ENCODE data around the gene PTPRG. TPM values are rescaled to one million over a fixed set of nuclear protein-coding genes. Genes with fewer than 3 reads are reported as not detected.

Gene PTPRG
- polyA plus RNA-seq, 3 donors: 5.6 to 45.7 (median 13.3) TPM

- H3K27ac ChIP-seq (ENCODE audit: low read depth, low read length): no peak overlapping the region
- 71 to 85% (median 75%) methylated on average over 4 of the region's 4 CpGs for WGBS, 3 donors
Observed at GRCh38 chr3:61989681-61990080, 428.3 kb downstream of the PTPRG start.

- no peak overlapping the region for H3K27ac ChIP-seq (ENCODE audit: low read depth, low read length)
- 93 to 97% (median 94%) methylated on average over 4 of the region's 4 CpGs for WGBS, 3 donors
Observed at GRCh38 chr3:61990327-61991027, 429.1 kb downstream of the PTPRG start.

GRCh38 chr3:61991706-61992105 lies 430.3 kb downstream of the PTPRG start:
- WGBS, 3 donors: 79 to 92% (median 88%) methylated on average over 8 of the region's 8 CpGs
- no peak overlapping the region for H3K27ac ChIP-seq (ENCODE audit: low read depth, low read length)

GRCh38 chr3:61996366-61996765 lies 435.0 kb downstream of the PTPRG start:
- no peak overlapping the region for H3K27ac ChIP-seq (ENCODE audit: low read depth, low read length)
- 53 to 68% (median 58%) methylated on average over 1 of the region's 1 CpG for WGBS, 3 donors

- H3K27ac ChIP-seq (ENCODE audit: low read depth, low read length): no peak overlapping the region
- WGBS, 3 donors: 78 to 84% (median 79%) methylated on average over 4 of the region's 4 CpGs
Observed at GRCh38 chr3:61997101-61997500, 435.7 kb downstream of the PTPRG start.

- H3K27ac ChIP-seq (ENCODE audit: low read depth, low read length): no peak overlapping the region
- 88 to 100% (median 100%) methylated on average over 1 of the region's 1 CpG for WGBS, 3 donors
Observed at GRCh38 chr3:62003835-62004234, 442.5 kb downstream of the PTPRG start.

- H3K27ac ChIP-seq (ENCODE audit: low read depth, low read length): no peak overlapping the region
- 60 to 79% (median 66%) methylated on average over 3 of the region's 3 CpGs for WGBS, 3 donors
Observed at GRCh38 chr3:62007036-62007435, 445.7 kb downstream of the PTPRG start.

GRCh38 chr3:62010989-62011388 lies 449.6 kb downstream of the PTPRG start:
- 87 to 93% (median 87%) methylated on average over 9 of the region's 9 CpGs for WGBS, 3 donors
- no peak overlapping the region for H3K27ac ChIP-seq (ENCODE audit: low read depth, low read length)

GRCh38 chr3:62011666-62012065 lies 450.3 kb downstream of the PTPRG start:
- H3K27ac ChIP-seq (ENCODE audit: low read depth, low read length): no peak overlapping the region
- 89 to 94% (median 93%) methylated on average over 5 of the region's 5 CpGs for WGBS, 3 donors

- WGBS, 3 donors: 91 to 92% (median 92%) methylated on average over 7 of the region's 7 CpGs
Observed at GRCh38 chr3:62013951-62014350, 452.6 kb downstream of the PTPRG start.

GRCh38 chr3:62015111-62015510 lies 453.7 kb downstream of the PTPRG start:
- 83 to 87% (median 84%) methylated on average over 3 of the region's 3 CpGs for WGBS, 3 donors

More at GRCh38 chr3:62013951-62014350, 452.6 kb downstream of the PTPRG start:
- H3K27ac ChIP-seq (ENCODE audit: low read depth, low read length): no peak overlapping the region

GRCh38 chr3:62019906-62020305 lies 458.5 kb downstream of the PTPRG start:
- 35 to 86% (median 43%) methylated on average over 1 of the region's 1 CpG for WGBS, 3 donors
- no peak overlapping the region for H3K27ac ChIP-seq (ENCODE audit: low read depth, low read length)

More at GRCh38 chr3:62015111-62015510, 453.7 kb downstream of the PTPRG start:
- no peak overlapping the region for H3K27ac ChIP-seq (ENCODE audit: low read depth, low read length)

GRCh38 chr3:62020706-62021105 lies 459.3 kb downstream of the PTPRG start:
- no peak overlapping the region for H3K27ac ChIP-seq (ENCODE audit: low read depth, low read length)
- 77 to 97% (median 81%) methylated on average over 2 of the region's 2 CpGs for WGBS, 3 donors

GRCh38 chr3:62022312-62022711 lies 460.9 kb downstream of the PTPRG start:
- H3K27ac ChIP-seq (ENCODE audit: low read depth, low read length): no peak overlapping the region
- WGBS, 3 donors: 80 to 92% (median 92%) methylated on average over 4 of the region's 4 CpGs

- H3K27ac ChIP-seq (ENCODE audit: low read depth, low read length): no peak overlapping the region
- WGBS, 3 donors: 67 to 83% (median 68%) methylated on average over 3 of the region's 3 CpGs
Observed at GRCh38 chr3:62024882-62025281, 463.5 kb downstream of the PTPRG start.

- WGBS, 3 donors: 95 to 97% (median 96%) methylated on average over 1 of the region's 1 CpG
Observed at GRCh38 chr3:62025913-62026312, 464.5 kb downstream of the PTPRG start.

GRCh38 chr3:62027241-62027640 lies 465.9 kb downstream of the PTPRG start:
- H3K27ac ChIP-seq (ENCODE audit: low read depth, low read length): no peak overlapping the region

More at GRCh38 chr3:62025913-62026312, 464.5 kb downstream of the PTPRG start:
- H3K27ac ChIP-seq (ENCODE audit: low read depth, low read length): no peak overlapping the region

GRCh38 chr3:62027796-62028195 lies 466.4 kb downstream of the PTPRG start:
- 86 to 91% (median 88%) methylated on average over 5 of the region's 5 CpGs for WGBS, 3 donors

More at GRCh38 chr3:62027241-62027640, 465.9 kb downstream of the PTPRG start:
- 86 to 89% (median 87%) methylated on average over 4 of the region's 4 CpGs for WGBS, 3 donors

GRCh38 chr3:62028236-62028635 lies 466.9 kb downstream of the PTPRG start:
- 92 to 96% (median 95%) methylated on average over 5 of the region's 5 CpGs for WGBS, 3 donors
- no peak overlapping the region for H3K27ac ChIP-seq (ENCODE audit: low read depth, low read length)

More at GRCh38 chr3:62027796-62028195, 466.4 kb downstream of the PTPRG start:
- H3K27ac ChIP-seq (ENCODE audit: low read depth, low read length): no peak overlapping the region

- H3K27ac ChIP-seq (ENCODE audit: low read depth, low read length): no peak overlapping the region
- 77 to 96% (median 93%) methylated on average over 5 of the region's 5 CpGs for WGBS, 3 donors
Observed at GRCh38 chr3:62032738-62033137, 471.4 kb downstream of the PTPRG start.
